Retinal pigment epithelial cell (primary cell): ENCODE results near the gene SORCS2.

Experiments used
- DNase-seq: peaks from one replicate; pipeline ENCODE4 v3.0.0-alpha.2; 2010; ENCODE audit warnings: low read depth
- H3K4me3 ChIP-seq: 2 replicates; pipeline ENCODE4 v1.5.1; 2011; ENCODE audit warnings: mild to moderate bottlenecking, low read length, control low read depth, moderate library complexity
- CTCF ChIP-seq: conservative IDR thresholded peaks from 2 replicates; pipeline ENCODE4 v1.5.1; 2011; ENCODE audit warnings: low read depth, low read length, control low read depth, inconsistent platforms

Gene SORCS2

GRCh38 chr4:7532043-7532442 is 339.7 kb downstream of the SORCS2 start:
- H3K4me3 ChIP-seq = no peak overlapping the region
- TF ChIP-seq CTCF = no peak
- DNase-seq = no peak

DNA sequence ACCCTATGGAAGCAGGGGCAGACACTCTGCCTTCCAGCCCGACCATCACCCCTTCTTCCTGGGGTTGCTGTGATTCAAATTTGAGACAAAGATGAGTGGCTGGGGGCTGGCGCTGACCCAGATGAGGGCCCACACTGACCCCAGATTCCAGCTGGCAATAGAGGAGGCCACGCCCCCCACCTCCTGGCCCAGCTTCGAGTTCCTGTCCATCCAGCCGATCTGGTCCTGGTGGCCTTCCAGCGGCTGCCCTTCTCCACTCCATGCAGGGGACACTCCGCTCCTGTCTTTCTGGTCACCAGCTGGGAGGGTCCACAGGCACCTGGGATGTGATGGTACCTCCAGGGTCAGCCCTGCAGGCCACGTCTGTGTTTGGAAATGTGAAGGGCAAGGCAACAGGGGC is 340.9 kb downstream of the SORCS2 start:
- no peak for DNase-seq
- TF ChIP-seq CTCF = no peak
- H3K4me3 ChIP-seq = no peak overlapping the region

GRCh38 chr4:7535094-7535493 is 342.8 kb downstream of the SORCS2 start:
- H3K4me3 ChIP-seq = no peak overlapping the region
- no peak for DNase-seq
- TF ChIP-seq CTCF = no peak

DNA sequence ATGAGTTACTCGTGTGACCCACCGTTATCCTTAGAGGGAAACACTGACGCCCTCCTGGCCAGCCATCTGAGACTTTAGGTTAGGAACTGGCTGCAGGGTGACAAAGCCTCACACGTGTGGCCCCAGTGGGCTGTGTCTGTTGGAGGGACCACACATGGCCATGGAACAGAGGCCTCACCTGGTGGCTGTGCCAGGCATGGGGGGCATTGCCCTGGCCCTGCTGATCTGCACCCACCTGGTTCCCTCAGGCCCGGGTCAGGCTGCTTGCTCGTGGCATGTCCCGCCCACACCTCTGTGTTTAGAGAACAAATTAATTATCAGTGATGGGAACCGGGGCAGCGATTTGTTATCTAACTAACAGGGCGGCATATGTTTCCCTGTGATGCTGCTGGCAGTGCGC is 343.3 kb downstream of the SORCS2 start:
- no peak for DNase-seq
- no peak for TF ChIP-seq CTCF
- H3K4me3 ChIP-seq = no peak overlapping the region

GRCh38 chr4:7536876-7537275 is 344.5 kb downstream of the SORCS2 start:
- no peak for TF ChIP-seq CTCF
- DNase-seq = no peak

GRCh38 chr4:7537853-7538400 is 345.6 kb downstream of the SORCS2 start:
- DNase-seq = no peak
- TF ChIP-seq CTCF = no peak
- no peak overlapping the region for H3K4me3 ChIP-seq

More at GRCh38 chr4:7536876-7537275, 344.5 kb downstream of the SORCS2 start:
- H3K4me3 ChIP-seq = no peak overlapping the region

GRCh38 chr4:7538518-7538917 is 346.2 kb downstream of the SORCS2 start:
- TF ChIP-seq CTCF = no peak
- no peak for DNase-seq
- no peak overlapping the region for H3K4me3 ChIP-seq
